HUES48 (cell line): ENCODE measurements around the gene SYNJ2.

Source experiments
- H3K27ac ChIP-seq: one replicate; pipeline ENCODE4 v1.7.0; 2013; ENCODE audit warnings: low read depth, low read length, inconsistent platforms
- H3K27me3 ChIP-seq: 2 replicates; pipeline ENCODE4 v1.6.1; 2013; ENCODE audit warnings: mild to moderate bottlenecking, low read length; ENCODE audit not compliant: control insufficient read depth, insufficient read depth
- H3K36me3 ChIP-seq: 2 replicates; pipeline ENCODE4 v1.6.1; 2013; ENCODE audit warnings: low read length; ENCODE audit not compliant: control insufficient read depth, insufficient read depth
- H3K4me1 ChIP-seq: 2 replicates; pipeline ENCODE4 v1.6.1; 2013; ENCODE audit warnings: mild to moderate bottlenecking, low read length; ENCODE audit not compliant: control insufficient read depth, insufficient read depth
- H3K4me3 ChIP-seq: 2 replicates; pipeline ENCODE4 v1.5.1; 2013; ENCODE audit warnings: mild to moderate bottlenecking, low read depth, low read length
- H3K9ac ChIP-seq: 2 replicates; pipeline ENCODE4 v1.6.1; 2013; ENCODE audit warnings: mild to moderate bottlenecking, low read depth, low read length, moderate library complexity
- H3K9me3 ChIP-seq: 2 replicates; pipeline ENCODE4 v1.6.1; 2013; ENCODE audit warnings: low read length; ENCODE audit not compliant: control insufficient read depth, insufficient read depth

SYNJ2 gene

GRCh38 chr6:158081657-158081935 lies 99.9 kb downstream of the SYNJ2 start:
- Histone ChIP-seq H3K4me1 (no peaks in the 10 kb centered on the region), H3K4me3 (no peak overlapping the region), H3K9me3 (no peaks in the 10 kb centered on the region), H3K27me3 (no peaks in the 10 kb centered on the region), H3K27ac (no peak overlapping the region), H3K9ac (no peak overlapping the region), H3K36me3 (peaks cover 47% of the 10 kb centered on the region)

GRCh38 chr6:158083455-158084325 lies 102.0 kb downstream of the SYNJ2 start:
- Histone ChIP-seq H3K9me3 (no peaks in the 10 kb centered on the region), H3K36me3 (peaks cover 38% of the 10 kb centered on the region), H3K9ac (no peak overlapping the region), H3K27me3 (no peaks in the 10 kb centered on the region), H3K27ac (no peak overlapping the region), H3K4me3 (no peak overlapping the region), H3K4me1 (no peaks in the 10 kb centered on the region)

DNA sequence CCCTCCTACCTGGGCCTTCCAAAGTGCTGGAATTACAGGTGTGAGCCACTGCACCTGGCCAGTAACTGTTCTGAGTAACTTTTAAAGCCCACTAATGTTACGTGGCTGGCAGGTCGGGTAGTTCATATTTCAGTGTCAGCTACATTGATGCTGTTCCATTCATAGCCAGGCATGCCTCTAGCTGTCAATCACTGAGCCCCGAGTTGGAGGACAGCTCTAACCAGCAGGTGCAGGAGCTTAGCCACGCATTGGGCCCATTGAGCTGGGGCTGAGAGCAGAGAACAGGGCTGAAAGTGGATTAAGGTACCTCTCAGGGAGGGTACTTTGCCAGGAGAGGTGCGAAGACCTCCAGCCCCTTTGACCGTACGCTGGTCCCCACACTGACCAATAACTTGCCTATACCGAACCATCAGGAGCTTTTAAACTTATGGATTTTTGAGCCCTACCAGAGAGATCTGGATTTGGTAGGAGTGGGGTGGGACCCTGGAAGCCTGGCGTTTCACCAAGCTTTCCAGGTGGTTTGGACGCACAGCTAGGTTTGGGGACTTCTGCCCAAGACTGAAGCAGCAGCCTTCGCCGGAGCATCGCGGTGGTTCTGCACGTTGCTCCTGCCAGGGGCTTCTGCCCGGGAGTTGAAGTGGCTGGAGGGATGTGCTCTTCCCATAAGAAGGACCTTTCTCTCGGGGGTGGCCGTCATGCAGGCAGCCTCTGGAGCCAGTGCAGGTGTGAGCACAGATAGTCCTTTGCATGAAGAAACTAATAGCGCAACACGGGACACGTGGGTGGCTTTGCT lies 103.8 kb downstream of the SYNJ2 start:
- no peaks in the 10 kb centered on the region for H3K27me3 ChIP-seq
- no peak overlapping the region for H3K27ac ChIP-seq
- no peak overlapping the region for H3K9ac ChIP-seq
- no peak overlapping the region for H3K4me3 ChIP-seq
- no peaks in the 10 kb centered on the region for H3K9me3 ChIP-seq
- H3K4me1 ChIP-seq = no peaks in the 10 kb centered on the region
- peaks cover 39% of the 10 kb centered on the region for H3K36me3 ChIP-seq

GRCh38 chr6:158086054-158086503 lies 104.4 kb downstream of the SYNJ2 start:
- Histone ChIP-seq H3K36me3 (peaks cover 34% of the 10 kb centered on the region), H3K4me3 (no peak overlapping the region)

GRCh38 chr6:158086504-158087223 lies 105.0 kb downstream of the SYNJ2 start:
- Histone ChIP-seq H3K9ac (no peak overlapping the region), H3K4me3 (no peak overlapping the region), H3K9me3 (no peaks in the 10 kb centered on the region), H3K36me3 (peaks cover 30% of the 10 kb centered on the region), H3K27ac (no peak overlapping the region), H3K27me3 (no peaks in the 10 kb centered on the region), H3K4me1 (no peaks in the 10 kb centered on the region)

More at GRCh38 chr6:158086054-158086503, 104.4 kb downstream of the SYNJ2 start:
- Histone ChIP-seq H3K4me1 (no peaks in the 10 kb centered on the region), H3K27me3 (no peaks in the 10 kb centered on the region), H3K9ac (no peak overlapping the region), H3K27ac (no peak overlapping the region), H3K9me3 (no peaks in the 10 kb centered on the region)

DNA sequence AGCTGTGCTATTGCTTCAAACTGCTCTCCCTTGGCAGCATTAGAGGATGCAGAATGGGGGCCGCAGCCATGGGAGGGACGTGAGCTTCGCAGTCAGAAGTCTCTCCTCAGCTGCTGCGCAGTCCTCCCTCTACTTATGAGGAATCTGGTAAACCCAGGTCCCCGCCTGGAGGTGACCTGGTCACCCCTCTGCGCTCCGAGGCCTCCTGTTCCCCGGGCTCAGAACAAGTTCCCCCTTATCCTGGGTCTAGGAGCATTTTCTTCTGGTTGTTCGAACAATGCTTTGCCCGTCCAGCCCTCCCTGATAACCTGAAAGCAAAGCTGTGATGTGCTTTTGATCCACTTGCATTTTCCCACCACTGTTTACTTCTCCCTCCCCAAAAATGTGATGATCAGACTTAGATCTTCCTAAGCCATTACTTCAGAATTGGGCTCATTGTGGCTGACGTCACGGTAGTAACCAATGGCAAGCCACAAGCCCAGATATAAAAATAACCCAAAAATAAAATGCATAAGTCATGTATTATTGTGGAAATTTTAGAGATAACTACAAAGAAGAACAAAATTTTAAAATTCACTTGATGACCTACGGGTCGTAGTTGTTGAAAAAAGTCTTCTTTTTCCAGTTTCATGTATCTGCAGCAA lies 105.7 kb downstream of the SYNJ2 start:
- Histone ChIP-seq H3K27ac (no peak overlapping the region), H3K36me3 (peaks cover 33% of the 10 kb centered on the region), H3K27me3 (no peaks in the 10 kb centered on the region), H3K4me3 (no peak overlapping the region), H3K4me1 (no peaks in the 10 kb centered on the region), H3K9me3 (no peaks in the 10 kb centered on the region), H3K9ac (no peak overlapping the region)

GRCh38 chr6:158092806-158093205 lies 111.1 kb downstream of the SYNJ2 start:
- Histone ChIP-seq H3K27me3 (no peaks in the 10 kb centered on the region), H3K4me3 (no peak overlapping the region), H3K4me1 (no peaks in the 10 kb centered on the region), H3K27ac (no peak overlapping the region), H3K36me3 (peaks cover 30% of the 10 kb centered on the region; the same call in 1 of the 2 replicates), H3K9ac (no peak overlapping the region), H3K9me3 (no peaks in the 10 kb centered on the region)

DNA sequence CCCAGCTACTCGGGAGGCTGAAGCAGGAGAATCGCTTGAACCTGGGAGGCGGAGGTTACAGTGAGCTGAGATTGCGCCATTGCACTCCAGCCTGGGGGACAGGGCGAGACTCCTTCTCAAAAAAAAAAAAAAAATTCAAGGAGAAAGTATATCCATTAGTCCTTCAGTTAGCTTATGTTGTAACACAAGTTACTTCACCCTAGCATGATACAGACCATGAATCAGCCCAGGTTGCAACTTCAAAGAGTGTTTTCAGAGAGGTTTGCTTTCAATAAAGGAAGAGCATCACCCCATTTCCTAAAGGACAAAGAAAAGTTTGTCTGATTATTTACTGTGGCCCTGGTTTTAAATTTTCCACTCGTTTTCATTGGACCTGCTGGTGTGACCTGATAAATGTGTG lies 113.4 kb downstream of the SYNJ2 start:
- Histone ChIP-seq H3K36me3 (peaks cover 26% of the 10 kb centered on the region; the same call in 1 of the 2 replicates), H3K9ac (no peak overlapping the region)

DNA sequence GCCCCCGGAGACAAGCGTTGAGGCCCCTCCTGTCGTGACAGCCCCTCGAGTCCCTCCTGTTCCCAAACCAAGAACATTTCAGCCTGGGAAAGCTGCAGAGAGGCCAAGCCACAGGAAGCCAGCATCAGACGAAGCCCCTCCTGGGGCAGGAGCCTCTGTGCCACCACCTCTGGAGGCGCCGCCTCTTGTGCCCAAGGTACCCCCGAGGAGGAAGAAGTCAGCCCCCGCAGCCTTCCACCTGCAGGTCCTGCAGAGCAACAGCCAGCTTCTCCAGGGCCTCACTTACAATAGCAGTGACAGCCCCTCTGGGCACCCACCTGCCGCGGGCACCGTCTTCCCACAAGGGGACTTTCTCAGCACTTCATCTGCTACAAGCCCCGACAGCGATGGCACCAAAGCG lies 114.0 kb downstream of the SYNJ2 start:
- H3K27me3 ChIP-seq = no peaks in the 10 kb centered on the region
- H3K9ac ChIP-seq = no peak overlapping the region
- H3K27ac ChIP-seq = no peak overlapping the region
- no peaks in the 10 kb centered on the region for H3K9me3 ChIP-seq
- H3K36me3 ChIP-seq = peaks cover 26% of the 10 kb centered on the region; the same call in 1 of the 2 replicates
- no peaks in the 10 kb centered on the region for H3K4me1 ChIP-seq
- H3K4me3 ChIP-seq = no peak overlapping the region

More for the DNA sequence above, 113.4 kb downstream of the SYNJ2 start:
- no peak overlapping the region for H3K27ac ChIP-seq
- no peaks in the 10 kb centered on the region for H3K9me3 ChIP-seq
- H3K4me1 ChIP-seq = no peaks in the 10 kb centered on the region
- no peaks in the 10 kb centered on the region for H3K27me3 ChIP-seq
- H3K4me3 ChIP-seq = no peak overlapping the region

- Histone ChIP-seq H3K4me1 (no peaks in the 10 kb centered on the region), H3K9ac (no peak overlapping the region), H3K27ac (no peak overlapping the region), H3K9me3 (no peaks in the 10 kb centered on the region), H3K4me3 (no peak overlapping the region), H3K27me3 (no peaks in the 10 kb centered on the region), H3K36me3 (peaks cover 3% of the 10 kb centered on the region; the same call in 1 of the 2 replicates)
Measured at GRCh38 chr6:158103228-158103627, 121.6 kb downstream of the SYNJ2 start.
